ENCODE measurements around the gene RAB20. TPM values are rescaled to one million over a fixed set of nuclear protein-coding genes. Genes with fewer than 3 reads are reported as not detected.

Gene RAB20
- total and polyA plus RNA-seq, 10 donors, result 19.1 to 96.4 (median 52.8) TPM

GRCh38 chr13:110503037-110503901, 58.3 kb downstream of the RAB20 start:
- H3K4me3 ChIP-seq, result no peak overlapping the region

GRCh38 chr13:110501188-110501587, 60.3 kb downstream of the RAB20 start:
- peaks cover 0 to 9% (median 2%) of the 10 kb centered on the region in 6 donors for H3K4me1 ChIP-seq
- peaks cover 0 to 11% (median 0%) of the 10 kb centered on the region in 8 donors for H3K9me3 ChIP-seq
- no peak for DNase-seq
- TF ChIP-seq POLR2AphosphoS5 (IDR thresholded peaks at IDR 0.05) (peak in 1 of 3 donors; percentile 14), POLR2A (IDR thresholded peaks at IDR 0.05) (no peak), CTCF (IDR thresholded peaks at IDR 0.05 in 8 of 11, conservative IDR thresholded peaks at IDR 0.05 in 3 of 11) (no peak)
- H3K27ac ChIP-seq, result no peak overlapping the region
- H3K27me3 ChIP-seq (replicated peaks in 1 of 7), result no peaks in the 10 kb centered on the region
- H3K4me3 ChIP-seq, result no peak overlapping the region
- 84 to 96% (median 94%) methylated on average over 8 to 9 of the region's 9 CpGs for WGBS, 5 donors
- peaks cover 0 to 92% (median 17%) of the 10 kb centered on the region in 6 donors for H3K36me3 ChIP-seq
- intact Hi-C loops (cut with DNase I; ENCODE audit: low total_unique reads), result no loop called here

More at GRCh38 chr13:110503037-110503901, 58.3 kb downstream of the RAB20 start:
- intact Hi-C loops (cut with DNase I; ENCODE audit: low total_unique reads), result no loop called here
- no peak for DNase-seq
- Histone ChIP-seq H3K27me3 (replicated peaks in 1 of 7) (no peaks in the 10 kb centered on the region), H3K27ac (peak overlapping the region in 2 of 8 donors; percentile 39 to 48), H3K36me3 (peaks cover 0 to 93% (median 16%) of the 10 kb centered on the region in 6 donors), H3K9me3 (peaks cover 0 to 11% (median 0%) of the 10 kb centered on the region in 8 donors), H3K4me1 (peaks cover 0 to 29% (median 10%) of the 10 kb centered on the region in 6 donors)
- TF ChIP-seq CTCF (IDR thresholded peaks at IDR 0.05 in 8 of 11, conservative IDR thresholded peaks at IDR 0.05 in 3 of 11) (no peak), POLR2AphosphoS5 (IDR thresholded peaks at IDR 0.05) (peak in 1 of 3 donors; percentile 55), POLR2A (IDR thresholded peaks at IDR 0.05) (no peak)
- 61 to 89% (median 64%) methylated on average over 18 to 20 of the region's 20 CpGs for WGBS, 5 donors

- Histone ChIP-seq H3K4me1 (peaks cover 0 to 8% (median 0%) of the 10 kb centered on the region in 6 donors), H3K36me3 (peaks cover 0 to 92% (median 22%) of the 10 kb centered on the region in 6 donors), H3K27me3 (replicated peaks in 1 of 7) (no peaks in the 10 kb centered on the region), H3K9me3 (peaks cover 0 to 11% (median 0%) of the 10 kb centered on the region in 8 donors), H3K4me3 (no peak overlapping the region), H3K27ac (no peak overlapping the region)
- intact Hi-C loops (cut with DNase I; ENCODE audit: low total_unique reads), result no loop called here
- 75 to 88% (median 86%) methylated on average over 3 of the region's 3 CpGs for WGBS, 5 donors
- DNase-seq, result no peak
- TF ChIP-seq CTCF (IDR thresholded peaks at IDR 0.05 in 8 of 11, conservative IDR thresholded peaks at IDR 0.05 in 3 of 11), result no peak
- no peak for TF ChIP-seq POLR2A (IDR thresholded peaks at IDR 0.05)
- TF ChIP-seq POLR2AphosphoS5 (IDR thresholded peaks at IDR 0.05), result no peak
Observed at GRCh38 chr13:110500341-110500740, 61.2 kb downstream of the RAB20 start.

Measured in spleen (tissue), 11 donors.